IPS DF 6.9 (cell line): ENCODE results near the gene MMS19.
A peak's percentile ranks its signal among the peaks of the same experiment; 100 is the strongest.

ENCODE experiments used
- DNase-seq: peaks from one replicate; pipeline ENCODE4 v3.0.0-alpha.2; 2013; ENCODE audit warnings: low read depth, low spot score
- H3K27ac ChIP-seq: one replicate; pipeline ENCODE4 v1.5.1; 2013; ENCODE audit warnings: low read length, control low read depth
- H3K27me3 ChIP-seq: 2 replicates; pipeline ENCODE4 v1.6.1; 2013; ENCODE audit warnings: mild to moderate bottlenecking, low read length; ENCODE audit not compliant: control insufficient read depth, insufficient read depth
- H3K36me3 ChIP-seq: 2 replicates; pipeline ENCODE4 v1.6.1; 2013; ENCODE audit warnings: low read length; ENCODE audit not compliant: control insufficient read depth, insufficient read depth
- H3K4me1 ChIP-seq: 2 replicates; pipeline ENCODE4 v1.6.1; 2013; ENCODE audit warnings: low read length; ENCODE audit not compliant: control insufficient read depth, insufficient read depth
- H3K4me3 ChIP-seq: 2 replicates; pipeline ENCODE4 v1.5.1; 2013; ENCODE audit warnings: mild to moderate bottlenecking, low read length
- H3K9me3 ChIP-seq: 2 replicates; pipeline ENCODE4 v1.6.1; 2013; ENCODE audit warnings: low read length, inconsistent platforms; ENCODE audit not compliant: control insufficient read depth, insufficient read depth
- WGBS: extraction: QIAGEN DNeasy Blood & Tissue Kit; methylation state at CpG from one replicate; pipeline ENCODE4 v1.1.7; 2013; ENCODE audit warnings: mixed read lengths, missing lambda C conversion rate; ENCODE audit not compliant: insufficient read length, insufficient coverage; 5-methylcytosine and 5-hydroxymethylcytosine counted together

The MMS19 gene

DNA sequence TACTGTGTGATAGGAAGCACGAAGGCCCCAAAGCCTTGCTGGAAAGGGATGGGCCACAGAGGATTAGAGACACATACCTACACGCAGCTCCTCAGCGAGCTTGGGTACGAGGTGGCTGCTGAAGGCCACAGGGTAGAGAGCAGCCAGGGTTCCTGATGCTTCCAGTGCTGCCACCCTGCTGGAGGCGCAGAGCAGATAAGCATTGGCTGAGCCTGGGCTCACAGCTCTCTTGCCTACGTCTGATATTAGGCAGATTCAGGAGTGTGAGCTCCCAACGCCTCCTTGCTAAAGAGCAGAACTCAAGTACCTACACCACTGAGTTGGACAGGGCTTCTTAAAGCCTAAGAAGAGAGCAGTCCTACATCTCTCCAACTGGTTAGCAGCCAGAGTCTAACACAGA lies 32.2 kb downstream of the MMS19 start:
- no peaks in the 10 kb centered on the region for H3K27me3 ChIP-seq
- WGBS = no CpG with 5 or more reads among the region's 7 CpGs
- H3K4me1 ChIP-seq = no peaks in the 10 kb centered on the region
- no peak for DNase-seq
- no peak overlapping the region for H3K27ac ChIP-seq
- H3K36me3 ChIP-seq = peaks cover 62% of the 10 kb centered on the region
- no peaks in the 10 kb centered on the region for H3K9me3 ChIP-seq
- no peak overlapping the region for H3K4me3 ChIP-seq

DNA sequence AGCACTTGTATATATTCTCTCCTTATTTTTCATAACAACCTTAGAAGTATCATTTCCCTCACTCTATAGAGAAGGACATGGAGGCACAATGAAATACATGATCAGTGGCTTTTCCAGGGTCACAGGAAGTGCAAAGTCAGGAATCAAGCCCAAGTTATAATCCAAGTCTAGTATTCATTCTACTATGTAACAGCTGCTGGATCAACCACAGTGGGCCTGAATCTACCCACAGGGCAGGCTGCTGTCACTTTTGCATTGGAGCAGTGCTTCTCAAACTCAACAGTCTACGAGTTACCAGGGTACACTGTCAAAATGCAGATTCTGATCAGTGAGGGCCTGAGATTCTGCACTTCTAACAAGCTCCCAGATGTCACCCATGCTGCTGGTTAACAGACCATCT lies 34.0 kb downstream of the MMS19 start:
- no peaks in the 10 kb centered on the region for H3K4me1 ChIP-seq
- no CpG with 5 or more reads among the region's 1 CpG for WGBS
- H3K36me3 ChIP-seq = peaks cover 63% of the 10 kb centered on the region
- no peak for DNase-seq
- no peaks in the 10 kb centered on the region for H3K27me3 ChIP-seq
- H3K9me3 ChIP-seq = no peaks in the 10 kb centered on the region
- H3K4me3 ChIP-seq = no peak overlapping the region
- H3K27ac ChIP-seq = no peak overlapping the region

DNA sequence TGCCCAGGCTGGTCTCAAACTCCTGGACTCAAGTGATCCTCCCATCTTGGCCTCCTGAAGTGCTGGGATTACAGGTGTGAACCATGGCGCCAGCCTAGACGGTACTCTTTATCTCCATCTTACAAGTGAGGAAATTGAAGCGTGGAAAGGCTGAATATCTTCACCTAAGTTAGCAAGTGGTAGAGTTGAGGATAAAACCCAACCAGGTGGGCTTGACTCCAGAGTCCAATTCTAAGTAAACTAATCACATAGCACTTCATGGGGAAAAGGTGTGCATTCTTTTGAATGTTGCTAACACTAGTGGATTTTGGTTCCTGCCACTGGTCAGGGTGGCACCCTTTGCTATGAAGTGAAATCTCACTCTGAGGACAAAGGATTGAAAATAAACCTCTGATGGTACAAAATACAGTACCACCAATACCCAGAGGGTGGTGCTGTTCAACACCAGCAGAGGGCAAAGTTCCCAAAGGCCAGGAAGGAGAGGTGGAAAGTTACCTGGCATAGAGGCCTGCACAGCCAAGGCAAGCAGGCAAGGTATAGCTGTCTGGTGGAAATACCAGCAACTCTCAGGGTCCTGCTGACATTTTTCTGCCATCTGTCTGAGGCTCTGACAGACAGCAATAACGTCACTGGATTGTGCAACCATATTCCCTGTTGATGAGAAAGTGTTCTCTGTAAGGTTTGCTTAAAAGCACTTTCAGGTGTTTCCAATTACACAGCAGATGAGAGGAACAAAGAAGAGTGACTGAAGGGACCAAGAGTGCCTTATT lies 34.7 kb downstream of the MMS19 start:
- Histone ChIP-seq H3K4me1 (no peaks in the 10 kb centered on the region), H3K27me3 (no peaks in the 10 kb centered on the region), H3K27ac (no peak overlapping the region), H3K4me3 (no peak overlapping the region), H3K36me3 (peaks cover 65% of the 10 kb centered on the region), H3K9me3 (no peaks in the 10 kb centered on the region)
- WGBS = no CpG with 5 or more reads among the region's 4 CpGs
- DNase-seq = peak; percentile 64

DNA sequence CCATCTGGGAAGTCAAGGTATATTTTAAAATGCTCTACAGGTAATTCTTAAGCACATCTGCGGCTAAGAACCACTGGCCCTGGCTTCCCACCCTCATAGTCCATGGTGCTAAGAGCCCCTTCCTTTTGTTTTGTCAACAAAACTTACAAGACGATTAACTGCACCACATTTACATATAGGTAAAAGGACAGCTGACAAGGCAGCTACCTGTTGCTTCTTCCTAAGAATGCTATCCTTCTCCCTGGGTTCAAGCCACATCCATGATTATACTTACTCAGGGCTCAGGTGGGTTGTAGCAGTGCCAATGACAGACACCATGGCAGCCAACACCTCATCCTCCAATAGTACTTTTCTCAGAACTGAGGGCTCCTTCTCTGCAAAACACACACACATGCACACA lies 35.9 kb downstream of the MMS19 start:
- Histone ChIP-seq H3K27ac (no peak overlapping the region), H3K9me3 (no peaks in the 10 kb centered on the region), H3K27me3 (no peaks in the 10 kb centered on the region), H3K36me3 (peaks cover 62% of the 10 kb centered on the region), H3K4me1 (no peaks in the 10 kb centered on the region), H3K4me3 (no peak overlapping the region)
- DNase-seq = no peak
- no CpG with 5 or more reads among the region's 2 CpGs for WGBS

DNA sequence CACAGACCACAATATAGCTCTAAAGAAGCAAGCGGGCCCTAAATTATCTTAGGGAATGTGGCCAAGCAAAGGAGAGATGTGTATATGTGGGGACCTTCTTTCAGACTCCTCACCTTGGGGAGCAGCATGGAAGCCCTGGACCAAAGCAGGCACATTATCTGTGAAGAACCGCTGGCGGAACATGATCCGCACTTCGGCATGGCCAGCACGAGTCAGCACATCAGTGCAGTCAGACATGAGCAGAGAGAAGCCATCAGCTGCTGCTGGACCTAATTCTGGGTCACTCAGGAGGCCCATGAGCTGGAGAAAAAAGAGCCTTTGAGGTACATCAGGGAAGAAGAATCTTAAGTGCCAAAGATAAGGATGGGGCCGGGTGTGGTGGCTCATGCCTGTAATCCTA lies 38.3 kb downstream of the MMS19 start:
- H3K36me3 ChIP-seq = peaks cover 51% of the 10 kb centered on the region
- no peaks in the 10 kb centered on the region for H3K27me3 ChIP-seq
- no peak overlapping the region for H3K27ac ChIP-seq
- no peaks in the 10 kb centered on the region for H3K9me3 ChIP-seq
- no peaks in the 10 kb centered on the region for H3K4me1 ChIP-seq
- no peak overlapping the region for H3K4me3 ChIP-seq
- DNase-seq = no peak
- no CpG with 5 or more reads among the region's 7 CpGs for WGBS

DNA sequence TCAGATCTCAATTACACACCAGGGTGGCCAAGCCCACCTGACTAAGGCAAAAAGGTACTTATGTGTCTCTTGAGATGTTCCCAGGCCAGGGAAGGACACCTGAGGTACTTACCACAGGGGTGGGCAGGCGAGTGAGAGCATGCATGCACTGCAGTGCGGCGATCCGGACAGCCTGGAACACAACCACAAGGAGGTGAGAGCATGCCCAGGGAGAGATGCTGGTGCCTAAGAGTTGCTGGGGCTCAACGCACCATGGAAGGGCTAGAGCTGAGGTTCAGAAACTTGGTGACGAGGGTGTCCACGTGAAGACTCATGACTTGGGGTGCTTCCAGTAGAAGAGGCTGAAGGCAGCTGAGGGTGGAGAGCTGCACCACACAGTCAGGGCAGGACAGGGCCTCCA lies 39.1 kb downstream of the MMS19 start:
- WGBS = no CpG with 5 or more reads among the region's 7 CpGs
- Histone ChIP-seq H3K27ac (no peak overlapping the region), H3K9me3 (no peaks in the 10 kb centered on the region), H3K27me3 (no peaks in the 10 kb centered on the region), H3K4me1 (no peaks in the 10 kb centered on the region), H3K4me3 (no peak overlapping the region), H3K36me3 (peaks cover 51% of the 10 kb centered on the region)
- DNase-seq = no peak

DNA sequence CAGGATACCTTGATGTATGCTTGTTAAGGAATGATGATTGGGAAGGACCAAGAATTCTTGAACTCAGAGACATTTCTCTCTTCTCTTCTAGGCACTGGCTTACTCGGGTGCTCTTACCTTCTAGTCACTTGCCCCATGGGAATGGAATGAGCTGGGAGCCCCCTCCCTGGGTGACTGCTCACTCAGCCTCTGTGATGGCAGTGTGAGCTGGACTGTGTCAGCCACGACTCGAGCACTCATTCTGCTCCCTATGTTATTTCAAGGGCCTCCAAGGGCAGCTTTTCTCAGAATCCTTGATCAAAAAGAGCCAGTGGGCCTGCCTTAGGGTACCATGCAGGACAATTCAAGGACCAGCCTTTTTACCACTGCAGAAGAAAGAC lies 41.5 kb downstream of the MMS19 start:
- Histone ChIP-seq H3K4me1 (no peaks in the 10 kb centered on the region), H3K36me3 (peaks cover 40% of the 10 kb centered on the region), H3K27me3 (no peaks in the 10 kb centered on the region), H3K4me3 (no peak overlapping the region), H3K9me3 (no peaks in the 10 kb centered on the region), H3K27ac (no peak overlapping the region)
- no peak for DNase-seq
- no CpG with 5 or more reads among the region's 3 CpGs for WGBS

DNA sequence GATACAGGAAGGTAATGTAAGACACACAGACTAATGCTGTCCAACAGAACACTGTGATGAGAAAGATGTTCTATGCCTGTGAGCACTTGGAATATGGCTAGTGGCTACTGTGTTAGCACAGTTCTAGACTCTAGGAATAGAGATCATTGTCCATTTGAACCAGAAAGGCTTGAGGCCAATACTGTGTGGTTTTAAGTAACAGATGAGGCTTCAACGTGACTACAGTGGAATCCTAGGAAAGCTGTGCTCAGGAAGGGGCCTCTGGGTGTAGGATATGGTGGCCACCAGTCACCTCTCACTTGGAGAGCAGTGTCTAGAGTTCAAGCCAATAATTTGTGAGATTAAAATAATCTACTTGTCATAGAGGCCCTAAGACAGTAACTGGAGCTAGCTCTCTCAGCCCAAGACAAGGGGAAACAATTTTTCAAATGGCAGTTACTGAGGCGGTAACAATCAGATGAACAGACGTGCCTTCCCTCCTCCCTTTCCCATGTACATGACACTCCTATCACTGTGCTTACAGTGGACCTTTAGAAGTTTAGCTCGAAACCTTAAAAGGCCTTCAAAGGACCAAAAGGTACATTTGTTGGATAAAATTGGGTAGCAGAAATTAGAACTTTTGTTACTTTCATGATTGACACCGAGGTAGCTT lies 42.1 kb downstream of the MMS19 start:
- Histone ChIP-seq H3K36me3 (peaks cover 35% of the 10 kb centered on the region), H3K27me3 (no peaks in the 10 kb centered on the region), H3K4me3 (no peak overlapping the region), H3K9me3 (no peaks in the 10 kb centered on the region), H3K4me1 (no peaks in the 10 kb centered on the region), H3K27ac (no peak overlapping the region)
- WGBS = no CpG with 5 or more reads among the region's 5 CpGs
- DNase-seq = no peak

DNA sequence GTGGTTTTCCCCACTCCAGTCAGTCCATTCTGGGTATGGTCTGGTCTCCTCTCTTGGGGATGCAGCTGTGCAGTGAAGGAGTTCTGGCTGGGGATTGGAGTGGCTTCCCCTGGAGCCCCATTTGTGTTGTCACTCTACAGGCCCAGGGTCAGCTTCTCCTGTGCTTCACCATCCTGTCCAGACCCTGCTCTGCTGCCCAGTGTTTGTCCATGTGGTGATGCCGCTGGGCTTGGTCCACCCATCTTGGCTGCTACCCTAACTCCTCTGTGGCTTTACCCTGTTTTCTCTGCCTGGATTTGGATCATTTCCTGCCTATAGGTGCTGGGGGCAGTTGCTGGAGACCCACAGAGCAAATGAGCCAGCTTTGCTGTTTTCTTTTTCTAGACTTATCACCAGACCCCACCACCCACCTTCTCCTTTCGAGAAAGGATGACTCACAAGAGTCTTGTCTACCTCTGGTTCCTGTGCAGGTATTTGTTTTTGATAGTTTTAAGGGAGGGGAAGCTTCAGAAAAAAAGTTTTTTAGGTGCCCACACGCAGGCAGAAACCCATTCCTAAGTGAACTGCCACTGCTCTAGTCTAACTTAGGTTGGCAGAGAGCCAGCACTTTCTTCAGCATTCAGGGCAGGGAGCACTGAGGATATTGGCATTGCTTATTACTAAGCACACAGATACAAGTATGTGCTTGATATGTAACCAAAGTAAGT lies 43.7 kb downstream of the MMS19 start:
- H3K9me3 ChIP-seq = no peaks in the 10 kb centered on the region
- H3K36me3 ChIP-seq = peaks cover 20% of the 10 kb centered on the region; the same call in 1 of the 2 replicates
- H3K27me3 ChIP-seq = no peaks in the 10 kb centered on the region
- H3K4me1 ChIP-seq = no peaks in the 10 kb centered on the region
- DNase-seq = no peak
- H3K4me3 ChIP-seq = no peak overlapping the region
- H3K27ac ChIP-seq = no peak overlapping the region
- no CpG with 5 or more reads among the region's 3 CpGs for WGBS

DNA sequence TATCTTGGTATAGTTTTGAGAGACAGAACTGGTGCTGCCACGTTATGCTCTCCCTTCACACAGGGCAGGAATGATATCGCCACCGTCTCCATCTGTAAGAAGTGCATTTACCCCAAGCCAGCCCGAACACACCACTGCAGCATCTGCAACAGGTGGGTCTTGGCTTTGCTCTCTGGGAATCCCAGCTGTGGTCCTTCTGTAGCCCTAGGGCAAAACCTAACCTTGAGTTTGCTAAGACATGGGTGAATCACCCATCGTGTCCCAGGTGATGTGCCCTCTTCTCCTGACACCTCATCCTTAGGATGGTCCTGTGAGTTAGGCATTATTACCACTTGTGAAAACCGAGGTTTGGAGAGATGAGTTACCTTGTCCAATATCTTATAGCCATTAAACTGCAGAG lies 45.9 kb downstream of the MMS19 start:
- Histone ChIP-seq H3K9me3 (no peaks in the 10 kb centered on the region), H3K4me3 (no peak overlapping the region), H3K27ac (no peak overlapping the region), H3K27me3 (no peaks in the 10 kb centered on the region), H3K36me3 (peaks cover 8% of the 10 kb centered on the region; the same call in 1 of the 2 replicates), H3K4me1 (no peaks in the 10 kb centered on the region)
- no CpG with 5 or more reads among the region's 6 CpGs for WGBS
- DNase-seq = no peak
